Activated naive CD4-positive, alpha-beta T cell treated with anti-CD3 and anti-CD28 coated beads, Interleukin-2, amount 50 U/mL, for 24 hours (primary cell): ENCODE results near the gene CUBN.

Source experiments
- H3K27ac Mint-ChIP-seq: one replicate; pipeline ENCODE4 v1.8.0; 2021; ENCODE audit warnings: mild to moderate bottlenecking, mixed read lengths
- H3K27me3 Mint-ChIP-seq: one replicate; pipeline ENCODE4 v1.8.0; 2021; ENCODE audit warnings: mixed read lengths
- H3K36me3 Mint-ChIP-seq: one replicate; pipeline ENCODE4 v1.8.0; 2021; ENCODE audit warnings: mixed read lengths
- H3K4me1 Mint-ChIP-seq: one replicate; pipeline ENCODE4 v1.8.0; 2021; ENCODE audit warnings: mixed read lengths
- H3K4me3 Mint-ChIP-seq: one replicate; pipeline ENCODE4 v1.8.0; 2021; ENCODE audit warnings: mild to moderate bottlenecking, mixed read lengths
- H3K9me3 Mint-ChIP-seq: one replicate; pipeline ENCODE4 v1.8.0; 2021; ENCODE audit warnings: mixed read lengths

CUBN gene

DNA sequence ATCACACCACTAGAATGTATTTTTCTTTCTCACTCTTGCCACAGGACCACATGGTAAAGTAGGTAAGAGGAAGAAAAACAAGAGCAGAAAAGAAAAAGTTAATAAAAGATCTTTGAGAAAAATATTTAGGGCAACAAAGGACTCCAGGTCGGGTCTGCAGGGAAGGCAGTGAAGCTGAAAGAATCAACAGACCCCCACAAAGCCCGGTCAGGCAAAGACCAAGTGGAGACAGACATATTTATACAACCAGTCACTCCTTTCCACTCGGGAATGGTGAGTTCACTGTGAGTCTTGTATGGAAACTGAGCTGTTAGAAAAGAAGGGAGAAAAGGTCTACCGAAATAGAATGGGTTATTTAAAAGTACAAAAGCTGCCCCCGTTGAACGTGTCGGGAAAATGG, 340.4 kb downstream of the CUBN start:
- H3K4me1 Mint-ChIP-seq = peaks cover 31% of the 10 kb centered on the region
- peaks cover 5% of the 10 kb centered on the region for H3K9me3 Mint-ChIP-seq
- H3K36me3 Mint-ChIP-seq = peaks cover 29% of the 10 kb centered on the region
- peak overlapping the region; percentile 83 for H3K27ac Mint-ChIP-seq
- no peaks in the 10 kb centered on the region for H3K27me3 Mint-ChIP-seq
- no peak overlapping the region for H3K4me3 Mint-ChIP-seq

GRCh38 chr10:16788778-16789177, 340.8 kb downstream of the CUBN start:
- Mint-ChIP-seq H3K27ac (peak overlapping the region; percentile 72), H3K9me3 (peaks cover 5% of the 10 kb centered on the region), H3K4me1 (peaks cover 31% of the 10 kb centered on the region), H3K36me3 (peaks cover 28% of the 10 kb centered on the region), H3K27me3 (no peaks in the 10 kb centered on the region), H3K4me3 (no peak overlapping the region)

GRCh38 chr10:16788125-16788524, 341.5 kb downstream of the CUBN start:
- Mint-ChIP-seq H3K4me3 (peak overlapping the region; percentile 16), H3K36me3 (peaks cover 25% of the 10 kb centered on the region), H3K4me1 (peaks cover 31% of the 10 kb centered on the region), H3K9me3 (peaks cover 5% of the 10 kb centered on the region), H3K27me3 (no peaks in the 10 kb centered on the region), H3K27ac (peak overlapping the region; percentile 91)

GRCh38 chr10:16787361-16787791, 342.2 kb downstream of the CUBN start:
- Mint-ChIP-seq H3K36me3 (peaks cover 25% of the 10 kb centered on the region), H3K4me1 (peaks cover 31% of the 10 kb centered on the region), H3K9me3 (peaks cover 5% of the 10 kb centered on the region), H3K27me3 (no peaks in the 10 kb centered on the region), H3K27ac (peak overlapping the region; percentile 91), H3K4me3 (peak overlapping the region; percentile 16)

GRCh38 chr10:16780338-16780880, 349.2 kb downstream of the CUBN start:
- peaks cover 31% of the 10 kb centered on the region for H3K4me1 Mint-ChIP-seq
- H3K27me3 Mint-ChIP-seq = no peaks in the 10 kb centered on the region
- no peak overlapping the region for H3K4me3 Mint-ChIP-seq
- peaks cover 15% of the 10 kb centered on the region for H3K36me3 Mint-ChIP-seq
- peak overlapping the region; percentile 62 for H3K27ac Mint-ChIP-seq
- H3K9me3 Mint-ChIP-seq = no peaks in the 10 kb centered on the region

GRCh38 chr10:16779384-16779915, 350.2 kb downstream of the CUBN start:
- peaks cover 14% of the 10 kb centered on the region for H3K36me3 Mint-ChIP-seq
- peak overlapping the region; percentile 96 for H3K27ac Mint-ChIP-seq
- H3K4me1 Mint-ChIP-seq = peaks cover 31% of the 10 kb centered on the region
- no peaks in the 10 kb centered on the region for H3K27me3 Mint-ChIP-seq
- peak overlapping the region; percentile 55 for H3K4me3 Mint-ChIP-seq
- no peaks in the 10 kb centered on the region for H3K9me3 Mint-ChIP-seq

DNA sequence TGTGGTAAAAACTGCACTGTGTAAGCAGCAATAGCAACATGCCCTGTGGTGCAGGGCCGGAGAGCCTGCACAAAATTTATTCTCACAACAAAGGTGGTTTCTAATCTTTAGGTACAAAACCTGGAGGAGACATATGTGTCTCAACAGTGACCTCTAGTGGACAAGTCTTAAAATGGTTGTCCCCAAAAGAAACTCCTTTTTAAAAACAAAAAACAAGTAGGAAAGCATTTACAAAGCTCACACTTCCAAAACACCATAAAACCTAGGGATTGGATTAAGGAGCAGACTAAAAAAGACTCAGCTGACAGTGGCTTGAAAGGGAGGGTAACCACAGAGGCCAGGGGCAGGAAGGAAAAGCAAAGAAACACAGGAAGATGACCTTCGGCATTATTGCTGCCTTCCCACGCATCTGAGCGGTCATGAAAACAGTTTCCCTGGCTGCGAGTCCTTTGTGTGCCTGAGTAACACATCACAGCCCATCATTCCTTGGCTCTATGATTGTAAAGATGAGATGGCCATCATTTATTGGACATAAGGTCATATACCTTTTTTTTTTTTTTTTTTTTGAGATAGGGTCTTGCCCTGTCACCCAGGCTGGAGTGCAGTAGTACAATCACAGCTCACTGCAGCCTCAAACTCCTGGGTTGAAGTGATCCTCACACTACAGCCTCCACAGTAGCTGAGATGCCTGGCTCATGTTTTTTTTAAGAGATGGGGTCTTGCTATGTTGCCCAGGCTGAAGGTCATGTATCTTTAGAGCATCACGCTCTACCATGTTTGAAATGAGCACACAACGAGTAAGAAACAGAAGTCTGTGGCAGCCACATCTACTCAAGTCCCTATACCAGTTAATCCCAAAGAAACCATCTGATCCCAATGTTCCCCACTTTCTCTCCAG, 351.9 kb downstream of the CUBN start:
- H3K27ac Mint-ChIP-seq = peak overlapping the region; percentile 96
- no peak overlapping the region for H3K4me3 Mint-ChIP-seq

DNA sequence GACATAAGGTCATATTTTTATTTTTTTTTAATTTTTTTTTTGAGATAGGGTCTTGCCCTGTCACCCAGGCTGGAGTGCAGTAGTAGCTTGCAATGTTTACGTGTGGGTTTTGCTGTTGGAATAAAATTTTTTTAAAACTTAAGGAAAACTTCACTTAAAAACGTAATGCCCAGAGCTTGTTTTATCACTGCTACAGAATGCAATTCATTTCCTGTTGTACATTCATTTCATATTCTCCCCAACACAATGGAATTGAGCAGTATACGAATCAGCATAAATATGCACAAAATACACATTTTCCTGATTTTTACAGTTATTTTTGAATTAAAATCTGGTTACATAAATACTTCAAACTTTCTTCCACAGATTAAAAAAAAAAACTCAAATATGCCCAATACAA, 352.7 kb downstream of the CUBN start:
- Mint-ChIP-seq H3K9me3 (no peaks in the 10 kb centered on the region), H3K4me3 (no peak overlapping the region), H3K27ac (no peak overlapping the region), H3K27me3 (no peaks in the 10 kb centered on the region), H3K4me1 (peaks cover 36% of the 10 kb centered on the region), H3K36me3 (peaks cover 13% of the 10 kb centered on the region)

More for the DNA sequence above, 351.9 kb downstream of the CUBN start:
- no peaks in the 10 kb centered on the region for H3K9me3 Mint-ChIP-seq
- H3K36me3 Mint-ChIP-seq = peaks cover 10% of the 10 kb centered on the region
- no peaks in the 10 kb centered on the region for H3K27me3 Mint-ChIP-seq
- H3K4me1 Mint-ChIP-seq = peaks cover 31% of the 10 kb centered on the region
